Effector CD4-positive, alpha-beta T cell (primary cell): ENCODE results near the gene VGLL3.

Experiments
- DNase-seq: peaks from one replicate; pipeline ENCODE4 v3.0.0-alpha.2; 2020

VGLL3 gene

GRCh38 chr3:86948822-86949221, 42.1 kb downstream of the VGLL3 start:
- DNase-seq = no peak

- DNase-seq = no peak
Measured at GRCh38 chr3:86942206-86942605, 48.7 kb downstream of the VGLL3 start.

DNA sequence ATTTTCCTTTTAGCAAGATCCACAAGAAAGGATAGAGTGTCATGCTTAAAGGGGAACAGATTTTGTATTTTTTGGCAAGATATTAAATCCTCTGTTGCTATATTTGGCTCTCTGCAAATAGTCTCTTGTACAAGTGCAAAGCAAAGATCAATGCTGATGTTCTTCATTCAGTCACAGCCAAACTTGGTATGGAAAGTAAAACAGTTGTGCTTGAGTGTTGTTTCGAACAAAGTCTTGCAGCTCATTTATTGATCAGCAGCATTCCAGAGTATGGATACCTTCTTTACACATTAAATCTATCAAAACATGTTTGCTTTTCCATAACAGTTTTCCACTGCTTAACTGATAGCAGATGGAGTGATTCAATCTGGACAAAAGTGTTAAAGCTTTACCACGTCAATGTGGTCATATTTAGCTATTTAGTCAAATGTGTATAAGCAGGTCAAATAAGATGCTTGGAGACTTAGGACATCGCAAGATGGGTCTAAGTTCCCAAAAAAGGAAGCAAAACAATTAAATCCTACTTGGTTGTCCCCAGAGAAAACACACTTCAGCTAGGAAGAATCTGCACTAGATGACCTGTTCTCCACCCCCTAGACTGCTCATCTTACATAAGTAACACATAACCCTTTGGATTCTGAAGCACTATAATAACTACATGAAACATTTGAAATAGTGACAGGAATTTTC, 52.4 kb downstream of the VGLL3 start:
- DNase-seq = no peak

DNA sequence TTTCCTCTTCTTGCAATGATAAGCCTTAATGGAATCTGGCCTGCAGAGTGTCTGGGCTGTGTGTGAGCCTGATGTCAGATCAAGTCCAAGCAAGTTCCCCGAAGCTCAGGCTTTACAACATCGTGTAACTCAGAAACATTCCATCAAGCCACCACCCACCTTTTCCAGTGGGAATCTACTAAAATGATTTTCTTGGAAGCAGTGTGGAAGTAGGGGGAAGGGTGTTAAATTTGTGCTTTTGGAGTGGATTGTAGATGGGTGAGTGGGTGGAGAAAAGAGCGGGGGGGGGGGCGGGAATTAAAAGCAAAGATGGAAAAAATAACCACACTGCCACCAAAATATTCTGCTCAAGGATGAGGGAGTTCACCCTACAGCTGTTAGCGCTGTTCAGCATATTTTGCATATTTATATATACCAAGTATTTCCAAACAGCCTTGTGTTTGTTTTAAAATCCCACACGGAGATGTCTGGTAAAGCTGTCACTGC, 53.6 kb downstream of the VGLL3 start:
- DNase-seq = no peak

DNA sequence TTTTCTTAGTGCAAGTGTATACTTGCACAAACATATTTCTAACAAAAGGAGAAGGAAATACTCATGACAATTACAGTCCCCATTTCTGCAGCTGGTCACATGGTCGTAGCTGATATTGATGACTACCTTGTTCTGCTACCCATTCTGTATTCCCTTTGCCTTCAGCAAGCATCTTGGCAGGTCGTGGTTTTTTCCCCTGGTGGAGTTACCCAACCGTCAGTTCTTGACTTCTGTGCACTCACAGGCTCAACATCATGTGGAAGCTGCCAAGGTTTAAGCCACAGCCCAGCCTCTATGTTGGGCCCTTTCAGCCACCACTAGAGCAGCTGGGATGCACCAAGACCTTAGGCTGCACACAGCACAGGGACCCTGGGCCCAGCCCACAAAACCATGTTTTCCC, 56.1 kb downstream of the VGLL3 start:
- DNase-seq = no peak

DNA sequence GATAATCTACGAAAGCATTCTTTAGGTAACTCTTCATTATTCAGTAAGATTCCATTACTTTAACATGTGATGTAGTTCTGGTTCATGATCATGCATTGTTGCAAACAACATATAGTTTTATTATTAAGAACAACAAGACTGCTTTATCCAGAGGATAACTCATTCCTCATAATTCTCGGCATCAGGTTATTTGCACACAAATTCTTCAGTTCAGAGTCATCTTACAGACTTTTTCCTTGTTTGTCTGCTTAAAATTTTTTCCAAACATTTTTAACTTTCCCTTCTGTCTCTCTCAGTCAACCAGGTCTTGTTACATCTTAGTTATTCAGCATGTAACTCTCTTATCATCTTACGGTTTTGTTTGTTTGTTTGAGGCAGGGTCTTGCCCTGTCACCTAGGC, 60.1 kb downstream of the VGLL3 start:
- no peak for DNase-seq

GRCh38 chr3:86930181-86930580, 60.8 kb downstream of the VGLL3 start:
- no peak for DNase-seq

DNA sequence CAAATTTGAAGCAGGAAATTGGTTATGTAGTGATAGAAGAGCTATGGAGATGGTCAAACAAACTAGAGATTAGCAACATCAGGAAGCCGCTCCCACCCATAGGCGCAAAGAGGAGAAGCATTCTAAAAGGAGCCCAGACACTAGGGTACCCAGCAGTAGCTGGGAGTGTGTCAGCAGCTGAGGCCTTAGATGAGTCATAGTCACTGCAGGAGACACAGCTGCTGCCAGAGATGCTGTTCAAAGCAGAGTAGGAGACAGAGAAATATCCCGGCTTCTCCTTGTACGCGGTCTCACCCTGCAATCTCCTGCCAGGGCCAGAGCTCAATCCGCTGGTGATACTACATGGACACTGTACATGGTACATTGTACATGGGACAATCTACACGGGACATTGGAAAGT, 61.9 kb downstream of the VGLL3 start:
- DNase-seq = no peak

GRCh38 chr3:86923071-86923491, 67.9 kb downstream of the VGLL3 start:
- no peak for DNase-seq

DNA sequence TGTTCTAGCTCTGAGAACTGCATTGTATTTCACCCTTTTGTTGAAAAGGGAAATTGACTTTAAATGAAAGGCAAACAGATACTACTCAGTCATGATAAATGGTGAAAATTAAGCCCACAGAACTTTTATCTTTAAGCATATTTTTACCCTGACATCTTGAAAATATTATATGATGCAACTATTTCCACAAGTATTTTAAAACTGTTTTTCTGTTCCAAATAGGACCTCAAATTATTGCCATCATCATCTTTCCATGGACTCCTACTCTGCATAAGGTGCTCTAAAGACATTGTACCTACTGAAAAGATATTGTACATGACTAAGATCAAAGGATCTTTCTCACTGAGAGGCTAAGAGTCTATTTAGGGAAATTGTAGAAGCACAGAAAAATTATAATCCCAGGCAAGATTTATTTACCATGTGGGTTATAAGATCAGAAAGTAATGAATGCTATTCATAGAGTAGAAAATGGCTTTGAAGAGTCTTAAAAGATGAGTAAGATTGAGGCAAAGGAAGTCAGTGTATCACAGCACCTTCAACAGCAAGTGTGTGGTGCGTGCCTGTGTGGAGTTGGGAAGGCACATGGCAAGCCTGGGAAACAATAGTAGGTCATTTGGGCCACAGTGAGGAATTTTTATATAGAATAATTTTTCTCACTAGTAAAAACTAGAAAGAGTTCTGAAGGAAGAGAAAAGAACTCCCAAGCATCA, 68.8 kb downstream of the VGLL3 start:
- DNase-seq = no peak

DNA sequence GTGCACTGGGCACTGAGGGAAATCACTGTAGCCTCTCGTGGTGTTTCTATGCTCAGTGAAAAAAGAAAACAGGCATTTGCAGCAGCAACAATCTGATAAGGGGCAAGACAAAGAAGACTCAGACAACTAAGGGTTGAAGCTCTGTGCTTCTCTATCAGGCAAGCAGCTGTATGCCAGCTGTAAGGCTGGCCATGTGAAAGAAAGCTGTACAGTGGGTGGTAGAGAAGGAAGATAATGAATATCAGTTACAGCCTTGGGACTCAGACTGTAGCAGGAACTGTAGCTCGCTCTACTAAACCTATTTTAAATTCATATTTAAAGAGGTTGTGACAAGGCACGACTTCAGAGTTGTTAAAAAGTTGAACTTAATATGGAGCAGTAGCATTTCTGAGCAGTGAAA, 76.3 kb downstream of the VGLL3 start:
- DNase-seq = no peak

DNA sequence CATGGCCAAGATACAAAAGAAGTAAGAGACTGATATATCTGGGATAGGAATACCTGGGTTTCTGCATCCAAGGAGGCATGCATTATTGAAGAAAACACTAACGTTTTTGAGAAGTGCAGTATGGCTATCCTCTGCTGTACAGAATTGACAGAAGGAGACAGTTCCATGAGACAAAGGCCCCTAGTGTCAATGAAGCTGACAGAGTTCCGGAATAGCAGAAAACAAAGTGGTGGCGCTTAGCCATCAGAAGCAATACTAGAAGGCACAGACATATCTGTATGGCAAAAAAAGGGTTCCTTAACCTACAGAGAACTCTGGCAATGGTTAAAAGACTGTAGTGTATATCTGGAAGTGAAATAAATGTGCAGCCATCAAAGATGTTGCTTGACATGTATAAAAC, 77.8 kb downstream of the VGLL3 start:
- no peak for DNase-seq

DNA sequence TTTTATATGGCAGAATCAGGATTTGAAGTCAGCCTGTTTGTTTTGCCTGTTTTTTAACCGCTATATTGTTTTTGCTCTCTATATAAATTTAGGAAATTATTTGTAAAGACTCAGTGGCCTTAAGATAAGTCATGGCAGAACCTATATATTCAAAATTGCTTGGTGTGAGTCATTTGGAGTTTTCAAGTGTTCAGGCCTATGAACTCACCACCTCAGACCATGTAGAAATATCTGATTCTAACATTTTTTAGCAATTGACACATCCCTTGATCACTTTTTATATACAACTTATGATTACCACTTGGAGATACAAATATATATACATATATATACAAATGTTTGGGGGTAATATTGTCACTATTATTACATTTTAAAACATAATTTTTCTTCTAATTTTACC, 95.7 kb downstream of the VGLL3 start:
- DNase-seq = no peak

GRCh38 chr3:86890741-86891396, 100.1 kb downstream of the VGLL3 start:
- no peak for DNase-seq
